HepG2 (cell line): ENCODE data around the gene C1orf35. TPM values are rescaled to one million over a fixed set of nuclear protein-coding genes. Genes with fewer than 3 reads are reported as not detected.

ENCODE experiments used
- ATAC-seq: fragments of 200-7000 bp; cut with Tn5 transposase; 3 replicates; pipeline ENCODE4 v1.9.1; 2020; ENCODE audit warnings: mild to moderate bottlenecking, moderate library complexity
- BruUV-seq: library from RNA; stranded (reverse); fragments of 400-500 nt; replicated peaks from 2 replicates; lab custom pipeline; 2021; lab: Mats Ljungman, UMichigan
- CTCF ChIA-PET: fragments of 300-600 bp; formaldehyde crosslinking; extraction: SDS; loops from one replicate; lab custom pipeline; 2021; ENCODE audit warnings: low total read pairs, inconsistent platforms, low intra/inter-chr PET ratio; lab: Yijun Ruan, JAX
- POLR2A ChIA-PET: fragments of 350-600 bp; sonication (Branson Sonifier 250); formaldehyde crosslinking; loops from one replicate; lab custom pipeline; 2020; ENCODE audit warnings: antibody characterized with exemption, inconsistent platforms; lab: Yijun Ruan, JAX
- DNase-seq: peaks from one replicate; pipeline ENCODE4 v3.0.0-alpha.2; 2015; ENCODE audit warnings: low spot score
- FAIRE-seq: peaks from 3 replicates; lab custom pipeline; 2011; peaks lifted over from hg19 to GRCh38; lab: Jason Lieb, UNC
- H2AFZ ChIP-seq: one replicate; pipeline ENCODE4 v1.6.1; 2011; ENCODE audit warnings: low read length, inconsistent platforms
- H3K27ac ChIP-seq: fragments of 300-600 bp; 3 replicates; pipeline ENCODE4 v1.8.0; 2011; ENCODE audit warnings: mixed run types, mild to moderate bottlenecking, mixed read lengths, low read length, inconsistent platforms; ENCODE audit not compliant: insufficient read depth; ENCODE audit errors: extremely low read length
- H3K27me3 ChIP-seq, 2 experiments: fragments of 200-600 bp in 1 of 2; 2 replicates in 1 of 2; 3 replicates in 1 of 2; pipeline versions ENCODE4 v1.6.0 to v1.8.0; 2011; ENCODE audit warnings: low read length in 2 of 2, mild to moderate bottlenecking in 2 of 2, moderate library complexity in 2 of 2, inconsistent platforms in 1 of 2; ENCODE audit not compliant: insufficient read depth in 2 of 2, control insufficient read depth in 1 of 2
- H3K36me3 ChIP-seq, 2 experiments: fragments of 200-600 bp in 1 of 2; replicated peaks in 1 of 2; 2 replicates in 1 of 2; 3 replicates in 1 of 2; pipeline versions ENCODE4 v1.5.1 to v1.8.0; 2011; ENCODE audit warnings: low read length in 2 of 2, inconsistent platforms in 1 of 2; ENCODE audit not compliant: insufficient read depth in 2 of 2, control insufficient read depth in 1 of 2
- H3K4me1 ChIP-seq: 2 replicates; pipeline ENCODE4 v1.5.1; 2012; ENCODE audit warnings: low read length, inconsistent platforms; ENCODE audit not compliant: insufficient read depth
- H3K4me2 ChIP-seq: 2 replicates; pipeline ENCODE4 v1.6.0; 2011; ENCODE audit warnings: low read depth, low read length, inconsistent platforms
- H3K4me3 ChIP-seq, 3 experiments: fragments of 200-600 bp in 1 of 3; sonication (generic), shearing (Covaris generic) in 1 of 3; replicated peaks in 1 of 3; 2 replicates each; pipeline ENCODE4 v1.5.1; 2011 to 2016; ENCODE audit warnings: low read length in 3 of 3, inconsistent platforms in 2 of 3, low read depth in 2 of 3, mild to moderate bottlenecking in 2 of 3, control low read depth in 1 of 3, mixed read lengths in 1 of 3; ENCODE audit not compliant: insufficient read depth in 1 of 3
- H3K79me2 ChIP-seq: one replicate; pipeline ENCODE4 v1.6.1; 2011; ENCODE audit warnings: low read length, inconsistent platforms; ENCODE audit not compliant: insufficient read depth
- H3K9ac ChIP-seq: 2 replicates; pipeline ENCODE4 v1.6.0; 2011; ENCODE audit warnings: mild to moderate bottlenecking, low read depth, low read length, inconsistent platforms; ENCODE audit not compliant: insufficient read depth
- H3K9me3 ChIP-seq: 2 replicates; pipeline ENCODE4 v1.5.1; 2012; ENCODE audit warnings: mild to moderate bottlenecking, low read length
- H4K20me1 ChIP-seq: 2 replicates; pipeline ENCODE4 v1.6.0; 2011; ENCODE audit warnings: inconsistent platforms, mild to moderate bottlenecking, low read length, moderate library complexity; ENCODE audit not compliant: insufficient read depth
- SMARCE1 ChIP-seq: fragments of 450-650 bp; IDR thresholded peaks from 2 replicates; pipeline ENCODE4 v1.6.1; 2017; ENCODE audit warnings: borderline replicate concordance
- TAF15 ChIP-seq: fragments of 200-400 bp; formaldehyde crosslinking; IDR thresholded peaks from one replicate; pipeline ENCODE4 v1.6.1; 2018; ENCODE audit warnings: mild to moderate bottlenecking, low read depth, low read length; ENCODE audit not compliant: poor library complexity, severe bottlenecking
- THAP7 ChIP-seq: sonication (generic); formaldehyde crosslinking; IDR thresholded peaks from 2 replicates; pipeline ENCODE4 v1.8.1; 2023; ENCODE audit warnings: mild to moderate bottlenecking, missing genetic modification reagents
- ZNF256 ChIP-seq: sonication (generic); formaldehyde crosslinking; conservative IDR thresholded peaks from 2 replicates; pipeline ENCODE4 v1.4.0; 2020; ENCODE audit warnings: missing genetic modification reagents
- ZNF263 ChIP-seq: sonication (generic); formaldehyde crosslinking; IDR thresholded peaks from 2 replicates; pipeline ENCODE4 v1.4.0; 2020; ENCODE audit warnings: missing genetic modification reagents
- ZNF280B ChIP-seq: sonication (generic); formaldehyde crosslinking; IDR thresholded peaks from 2 replicates; pipeline ENCODE4 v1.5.0; 2020; ENCODE audit warnings: missing genetic modification reagents, mild to moderate bottlenecking, borderline replicate concordance
- ZNF280D ChIP-seq: sonication (generic); formaldehyde crosslinking; IDR thresholded peaks from 2 replicates; pipeline ENCODE4 v1.5.1; 2020; ENCODE audit warnings: mild to moderate bottlenecking, missing genetic modification reagents
- ZNF33B ChIP-seq: sonication (generic); formaldehyde crosslinking; IDR thresholded peaks from 2 replicates; pipeline ENCODE4 v1.5.1; 2020; ENCODE audit warnings: mild to moderate bottlenecking, missing genetic modification reagents
- ZNF513 ChIP-seq: sonication (generic); formaldehyde crosslinking; conservative IDR thresholded peaks from 2 replicates; pipeline ENCODE4 v1.5.0; 2020; ENCODE audit warnings: missing genetic modification reagents
- ZNF740 ChIP-seq: sonication (generic); formaldehyde crosslinking; IDR thresholded peaks from 2 replicates; pipeline ENCODE4 v1.4.0; 2020; ENCODE audit warnings: missing genetic modification reagents
- ZNF850 ChIP-seq: sonication (generic); formaldehyde crosslinking; conservative IDR thresholded peaks from 2 replicates; pipeline ENCODE4 v1.9.0; 2021; ENCODE audit warnings: mild to moderate bottlenecking, missing genetic modification reagents
- ZSCAN21 ChIP-seq: sonication (generic); formaldehyde crosslinking; IDR thresholded peaks from 2 replicates; pipeline ENCODE4 v1.8.0; 2022; ENCODE audit warnings: mild to moderate bottlenecking, missing genetic modification reagents, moderate library complexity, borderline replicate concordance
- WGBS: methylation state at CpG from one replicate; pipeline ENCODE4 v1.1.6; 2017; ENCODE audit warnings: low lambda C conversion rate; 5-methylcytosine and 5-hydroxymethylcytosine counted together
- in situ Hi-C: cut with HindIII; loops from 2 replicates; pipeline ENCODE4 v1.10.0; 2017; ENCODE audit warnings: low pct_unique_long_range_greater_than_20kb; ENCODE audit not compliant: extremely low pct_ligation_motif_present
- intact Hi-C: fragments of 100-400 bp; cut with micrococcal nuclease; formaldehyde crosslinking; loops from one replicate; pipeline ENCODE4 v1.10.0; 2022; ENCODE audit not compliant: unreplicated experiment
- polyA plus RNA-seq, 8 experiments: library from polyadenylated mRNA; depleted of rRNA in 3 of 8; stranded (reverse) in 7 of 8; unstranded in 1 of 8; fragments of >200 nt; fragmentation: Illumina TruSeq in 4 of 8; extraction: Trizol in 4 of 8; gene quantifications; 2 replicates each; pipeline versions ENCODE4 v1.2.1 to v1.2.3, GENCODE V29; 2011 to 2016; ENCODE audit warnings: low read depth in 4 of 8, missing spikeins in 1 of 8, mixed read lengths in 1 of 8; ENCODE audit not compliant: insufficient read depth in 1 of 8
- total RNA-seq, 5 experiments: library from RNA; depleted of rRNA; stranded (reverse); fragments of >200 nt; fragmentation: Illumina TruSeq; extraction: Trizol; gene quantifications; 2 replicates each; pipeline ENCODE4 v1.2.3, GENCODE V29; 2016; ENCODE audit warnings: low read depth in 1 of 5

Gene C1orf35
- total and polyA plus RNA-seq, 2 of the 13 experiments (the other 11 are each of a cell fraction or from before 2014, with no cell fraction given) = 8.1 to 19.3 TPM

- H3K79me2 ChIP-seq = peaks cover 41% of the 10 kb centered on the region
- 38% methylated on average over 27 of the region's 30 CpGs for WGBS
- FAIRE-seq = no peak
- H3K4me3 ChIP-seq = peak overlapping the region; percentile 59 to 98 (median 94); a peak in 5 of 6 replicates
- peak overlapping the region; percentile 62 for H3K9ac ChIP-seq
- peak overlapping the region; percentile 57 for H3K27ac ChIP-seq
- peaks cover 38% of the 10 kb centered on the region for H3K4me1 ChIP-seq
- POLR2A ChIA-PET = interaction anchor here (5.6 kb wide), 1 partner anchor 26 kb away, joined by 38 read pairs; the partner anchor contains the start of gene IBA57
- intact Hi-C loops (loop anchor here (1.0 kb wide), 1 partner anchor 27 kb away; no protein-coding TSS in a partner anchor), in situ Hi-C loops (loop anchor here (5.0 kb wide), 1 partner anchor 38 kb away; no protein-coding TSS in a partner anchor)
- peak overlapping the region; percentile 65 for H3K4me2 ChIP-seq
- no peak for DNase-seq
- CTCF ChIA-PET = no interaction called here
- ATAC-seq = no peak
- no peaks in the 10 kb centered on the region for H3K9me3 ChIP-seq
- no TSS peak for BruUV-seq
- H4K20me1 ChIP-seq = peaks cover 13% of the 10 kb centered on the region; the same call in 1 of the 2 replicates
- peak overlapping the region; percentile 62 for H2AFZ ChIP-seq
- H3K36me3 ChIP-seq = peaks cover 0 to 2% of the 10 kb centered on the region in 2 experiments; a peak in 1 of 5 replicates
- no peaks in the 10 kb centered on the region; a peak in 1 of 5 replicates for H3K27me3 ChIP-seq
- TF ChIP-seq ZNF263 (CRISPR knock-in tag) (peak; percentile 58; the same call in 1 of the 2 replicates), ZNF33B (CRISPR knock-in tag) (peak; percentile 80; the same call in 1 of the 2 replicates), ZNF280B (CRISPR knock-in tag) (peak; percentile 43; the same call in 1 of the 2 replicates), ZNF280D (CRISPR knock-in tag) (0 out of 2 replicates have a peak, but pooled peaks have one; percentile 9), SMARCE1 (no peak), TAF15 (no peak), THAP7 (CRISPR knock-in tag) (peak; percentile 20; the same call in 1 of the 2 replicates), ZNF513 (CRISPR knock-in tag) (0 out of 2 replicates have a peak, but pooled peaks have one; percentile 76), ZSCAN21 (CRISPR knock-in tag) (no peak), ZNF740 (0 out of 2 replicates have a peak, but pooled peaks have one; percentile 39), ZNF256 (CRISPR knock-in tag) (peak; percentile 74; the same call in 1 of the 2 replicates), ZNF850 (CRISPR knock-in tag) (no peak)
These were observed 36.3 kb upstream of the C1orf35 start for GRCh38 chr1:228139406-228139930.
